ENCODE measurements around the gene VARS1. TPM values are rescaled to one million over a fixed set of nuclear protein-coding genes. Genes with fewer than 3 reads are reported as not detected.
"Not testable (repeated sequence)": the region's sequence is repeated elsewhere in the genome, so short reads cannot be mapped to it uniquely, and the experiment has no call there.

The VARS1 gene
- total RNA-seq, 1 donor from 2014 or later: 165 TPM

DNA sequence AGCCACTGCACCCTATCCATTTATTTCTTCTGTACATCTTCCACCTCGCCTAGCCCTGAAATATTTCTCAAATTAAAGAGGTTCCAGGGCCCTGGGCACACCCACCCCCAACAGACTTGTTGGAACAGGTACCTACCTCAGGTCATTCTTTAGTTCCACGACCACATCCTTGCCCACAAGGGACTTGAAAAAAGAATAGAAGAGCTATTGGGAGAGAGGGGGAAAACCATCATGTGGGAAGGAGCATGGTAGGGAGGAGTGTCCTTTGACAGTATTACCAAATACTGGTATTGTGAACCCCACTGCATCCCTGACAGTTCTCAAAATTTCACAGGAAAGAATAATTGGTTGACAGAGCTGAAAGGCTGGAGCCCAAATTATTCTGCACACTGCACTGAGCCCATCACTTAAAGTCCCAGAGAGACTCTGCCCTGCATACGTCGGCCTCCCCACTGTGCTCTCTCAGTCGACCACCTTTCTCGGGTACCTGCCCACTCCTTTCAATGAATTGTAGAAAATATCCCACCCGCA lies 10.5 kb upstream of the VARS1 start:
- H3K27me3 ChIP-seq (ENCODE audit: control insufficient read depth, insufficient read depth, low read length): no peaks in the 10 kb centered on the region
- TF ChIP-seq, protein P1, sequence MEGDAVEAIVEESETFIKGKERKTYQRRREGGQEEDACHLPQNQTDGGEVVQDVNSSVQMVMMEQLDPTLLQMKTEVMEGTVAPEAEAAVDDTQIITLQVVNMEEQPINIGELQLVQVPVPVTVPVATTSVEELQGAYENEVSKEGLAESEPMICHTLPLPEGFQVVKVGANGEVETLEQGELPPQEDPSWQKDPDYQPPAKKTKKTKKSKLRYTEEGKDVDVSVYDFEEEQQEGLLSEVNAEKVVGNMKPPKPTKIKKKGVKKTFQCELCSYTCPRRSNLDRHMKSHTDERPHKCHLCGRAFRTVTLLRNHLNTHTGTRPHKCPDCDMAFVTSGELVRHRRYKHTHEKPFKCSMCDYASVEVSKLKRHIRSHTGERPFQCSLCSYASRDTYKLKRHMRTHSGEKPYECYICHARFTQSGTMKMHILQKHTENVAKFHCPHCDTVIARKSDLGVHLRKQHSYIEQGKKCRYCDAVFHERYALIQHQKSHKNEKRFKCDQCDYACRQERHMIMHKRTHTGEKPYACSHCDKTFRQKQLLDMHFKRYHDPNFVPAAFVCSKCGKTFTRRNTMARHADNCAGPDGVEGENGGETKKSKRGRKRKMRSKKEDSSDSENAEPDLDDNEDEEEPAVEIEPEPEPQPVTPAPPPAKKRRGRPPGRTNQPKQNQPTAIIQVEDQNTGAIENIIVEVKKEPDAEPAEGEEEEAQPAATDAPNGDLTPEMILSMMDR (IDR thresholded peaks at IDR 0.05; ENCODE audit: insufficient read depth, low read length, poor library complexity, severe bottlenecking): no peak
- no peaks in the 10 kb centered on the region for H3K36me3 ChIP-seq (ENCODE audit: control insufficient read depth, insufficient read depth, low read length)
- no peak for DNase-seq (ENCODE audit: low read depth)
- peak overlapping the region; percentile 70 for H3K4me3 ChIP-seq (ENCODE audit: low read depth, low read length)

DNA sequence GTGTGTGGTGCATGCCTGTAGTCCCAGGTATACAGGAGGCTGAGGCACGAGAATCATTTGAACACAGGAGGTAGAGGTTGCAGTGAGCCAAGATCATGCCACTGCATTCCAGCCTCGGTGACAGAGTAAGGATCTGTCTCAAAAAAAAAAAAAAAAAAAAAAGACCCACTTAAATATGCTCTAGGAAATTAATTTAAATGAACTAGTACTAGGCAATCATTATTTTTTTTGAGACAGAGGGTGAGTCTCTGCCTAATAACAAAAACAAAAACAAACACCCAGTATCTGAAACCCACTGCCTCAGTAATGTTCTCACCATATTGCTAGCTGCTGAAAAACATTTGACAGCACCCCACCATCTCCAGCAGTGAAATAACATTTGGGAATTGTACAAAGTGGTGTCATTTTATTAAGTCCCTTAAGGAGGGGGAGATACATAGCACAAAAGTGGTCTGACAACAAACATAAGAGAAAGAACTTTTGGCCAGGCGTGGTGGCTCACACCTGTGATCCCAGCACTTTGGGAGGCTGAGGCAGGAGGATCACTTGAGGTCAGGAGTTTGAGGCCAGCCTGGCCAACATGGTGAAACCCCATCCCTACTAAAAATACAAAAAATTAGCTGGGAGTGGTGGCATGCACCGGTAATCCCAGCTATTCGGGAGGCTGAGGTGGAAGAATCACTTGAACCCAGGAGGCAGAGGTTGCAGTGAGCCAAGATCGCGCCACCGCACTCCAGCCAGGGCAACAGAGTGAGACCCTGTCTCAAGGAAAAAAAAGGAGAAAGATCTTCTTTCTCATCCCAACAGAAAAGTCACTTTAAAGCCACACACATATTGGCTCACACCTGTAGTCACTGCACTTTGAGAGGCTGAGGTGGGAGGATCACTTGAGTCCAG lies 5.7 kb upstream of the VARS1 start:
- not testable (repeated sequence) for DNase-seq (ENCODE audit: low read depth); H3K36me3 ChIP-seq (ENCODE audit: control insufficient read depth, insufficient read depth, low read length); H3K4me3 ChIP-seq (ENCODE audit: low read depth, low read length); H3K27me3 ChIP-seq (ENCODE audit: control insufficient read depth, insufficient read depth, low read length)

DNA sequence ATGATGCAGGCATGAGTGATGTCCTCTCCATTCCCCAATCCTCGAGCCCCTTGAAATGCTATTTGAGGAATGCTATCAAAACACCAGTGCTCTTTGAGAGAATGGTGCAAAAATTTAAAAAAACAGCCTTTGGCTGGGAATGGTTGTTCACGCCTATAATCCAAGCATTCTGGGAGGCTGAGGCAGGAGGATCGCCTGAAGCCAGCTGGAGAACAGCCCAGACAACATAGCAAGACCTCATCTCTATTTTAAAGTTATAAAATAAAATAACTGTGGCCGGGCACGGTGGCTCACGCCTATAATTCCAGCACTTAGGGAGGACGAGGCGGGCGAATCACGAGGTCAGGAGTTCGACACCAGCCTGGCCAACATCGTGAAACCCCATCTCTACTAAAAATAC lies 4.2 kb upstream of the VARS1 start:
- DNase-seq (ENCODE audit: low read depth): no peak
- TF ChIP-seq, protein P1 (IDR thresholded peaks at IDR 0.05; ENCODE audit: insufficient read depth, low read length, poor library complexity, severe bottlenecking): no peak

DNA sequence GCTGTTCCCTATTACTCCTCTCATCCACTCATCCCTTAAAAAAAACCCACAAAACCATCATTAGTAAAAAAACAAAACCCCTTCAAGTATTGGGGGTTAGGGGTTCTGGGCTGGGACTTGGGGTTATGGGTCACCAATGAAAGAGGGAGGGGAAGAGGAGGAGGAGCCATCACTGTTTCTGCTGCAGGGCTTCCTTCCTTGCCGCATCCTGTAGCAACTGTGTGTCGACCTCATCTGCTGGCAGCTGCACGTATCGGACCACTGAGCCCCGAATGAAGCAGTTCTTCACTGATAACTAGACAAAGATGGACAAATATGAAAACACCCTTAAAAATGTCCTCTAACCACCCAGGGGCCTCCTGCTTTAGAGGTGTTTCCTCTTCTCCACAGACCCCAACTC lies 2.0 kb upstream of the VARS1 start:
- Histone ChIP-seq H3K27me3 (ENCODE audit: control insufficient read depth, insufficient read depth, low read length) (no peaks in the 10 kb centered on the region), H3K36me3 (ENCODE audit: control insufficient read depth, insufficient read depth, low read length) (no peaks in the 10 kb centered on the region), H3K4me3 (ENCODE audit: low read depth, low read length) (no peak overlapping the region)
- TF ChIP-seq, protein P1 (IDR thresholded peaks at IDR 0.05; ENCODE audit: insufficient read depth, low read length, poor library complexity, severe bottlenecking): no peak
- DNase-seq (ENCODE audit: low read depth): no peak

More for the DNA sequence above, 4.2 kb upstream of the VARS1 start:
- no peaks in the 10 kb centered on the region for H3K36me3 ChIP-seq (ENCODE audit: control insufficient read depth, insufficient read depth, low read length)
- H3K27me3 ChIP-seq (ENCODE audit: control insufficient read depth, insufficient read depth, low read length): no peaks in the 10 kb centered on the region
- no peak overlapping the region for H3K4me3 ChIP-seq (ENCODE audit: low read depth, low read length)

DNA sequence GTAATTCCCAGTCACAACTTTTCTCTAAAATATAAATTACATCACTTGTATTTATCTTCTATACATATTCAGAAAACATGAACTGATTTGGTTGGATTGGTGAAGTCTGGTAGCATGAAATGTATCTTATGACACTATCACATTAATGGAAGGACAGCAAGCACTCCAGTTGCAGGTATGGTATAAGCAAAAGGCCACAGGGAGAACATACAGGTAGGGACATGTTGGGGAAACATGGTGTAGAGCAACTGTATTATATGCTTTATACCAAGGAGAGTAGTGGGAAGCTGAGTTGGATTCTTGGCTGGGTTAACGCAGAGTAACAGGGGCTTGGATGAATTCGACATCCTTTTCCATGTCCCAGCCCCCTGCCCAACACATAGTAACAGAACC lies 1.4 kb upstream of the VARS1 start:
- Histone ChIP-seq H3K4me3 (ENCODE audit: low read depth, low read length) (no peak overlapping the region), H3K27me3 (ENCODE audit: control insufficient read depth, insufficient read depth, low read length) (no peaks in the 10 kb centered on the region), H3K36me3 (ENCODE audit: control insufficient read depth, insufficient read depth, low read length) (no peaks in the 10 kb centered on the region)
- TF ChIP-seq, protein P1 (IDR thresholded peaks at IDR 0.05; ENCODE audit: insufficient read depth, low read length, poor library complexity, severe bottlenecking): no peak
- no peak for DNase-seq (ENCODE audit: low read depth)

DNA sequence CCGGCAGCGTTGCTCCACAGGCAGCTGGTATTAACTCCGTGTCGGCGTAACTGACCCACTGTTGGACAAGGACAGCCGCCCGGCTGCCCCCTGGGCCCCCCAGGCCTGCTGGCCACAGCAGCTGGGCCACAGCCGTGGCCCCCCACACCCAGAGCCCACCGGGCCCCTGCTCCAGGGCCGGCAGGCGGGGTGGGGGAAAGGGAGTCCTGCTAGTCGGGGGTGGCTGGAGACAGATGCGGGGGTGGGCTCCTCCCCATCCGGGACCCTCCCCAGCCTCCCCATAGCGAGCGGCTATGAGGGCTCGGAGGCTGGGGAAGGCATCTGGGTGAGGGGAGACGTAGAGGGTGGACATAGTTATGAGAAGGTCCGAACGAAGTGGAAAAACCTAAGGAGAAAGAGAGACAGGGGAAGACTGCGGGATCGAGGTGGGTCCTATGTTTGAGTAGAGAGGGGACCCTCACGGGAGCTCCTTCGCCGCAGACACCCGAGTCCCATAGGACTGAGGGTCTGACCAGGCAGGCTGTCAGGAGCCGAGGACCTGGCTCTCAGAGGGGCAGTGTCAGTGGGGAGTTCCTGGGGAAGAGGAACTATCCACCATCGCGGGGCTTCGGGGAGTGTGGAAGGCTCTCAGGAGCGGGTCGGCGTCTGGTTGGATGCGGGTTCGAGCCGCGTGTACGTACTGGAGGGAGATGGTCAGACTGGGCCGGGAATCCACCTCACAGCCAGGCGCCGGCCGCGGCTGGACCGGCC lies 511 bp downstream of the VARS1 start:
- no peak for DNase-seq (ENCODE audit: low read depth)
- no peaks in the 10 kb centered on the region for H3K27me3 ChIP-seq (ENCODE audit: control insufficient read depth, insufficient read depth, low read length)

More for the DNA sequence above, 511 bp downstream of the VARS1 start:
- Histone ChIP-seq H3K36me3 (ENCODE audit: control insufficient read depth, insufficient read depth, low read length) (no peaks in the 10 kb centered on the region), H3K4me3 (ENCODE audit: low read depth, low read length) (peak overlapping the region; percentile 75)
- TF ChIP-seq, protein P1 (IDR thresholded peaks at IDR 0.05; ENCODE audit: insufficient read depth, low read length, poor library complexity, severe bottlenecking): no peak
